Activated CD8-positive, alpha-beta memory T cell treated with anti-CD3 and anti-CD28 coated beads, Interleukin-2, amount 50 U/mL, for 24 hours (primary cell): ENCODE measurements around the gene PLET1.

Source experiments
- DNase-seq: peaks from one replicate; pipeline ENCODE4 v3.0.0-alpha.2; 2020; ENCODE audit errors: extremely low read depth

Gene PLET1

GRCh38 chr11:112241486-112241885 lies 19.2 kb downstream of the PLET1 start:
- no peak for DNase-seq

- no peak for DNase-seq
Observed at GRCh38 chr11:112238041-112238440, 22.6 kb downstream of the PLET1 start.

- DNase-seq: no peak
Observed at GRCh38 chr11:112237451-112237850, 23.2 kb downstream of the PLET1 start.

- no peak for DNase-seq
Observed at GRCh38 chr11:112235750-112236390, 24.8 kb downstream of the PLET1 start.

GRCh38 chr11:112231952-112232351 lies 28.7 kb downstream of the PLET1 start:
- DNase-seq: no peak

- DNase-seq: no peak
Observed at GRCh38 chr11:112229746-112230433, 30.8 kb downstream of the PLET1 start.

GRCh38 chr11:112229159-112229558 lies 31.5 kb downstream of the PLET1 start:
- no peak for DNase-seq

GRCh38 chr11:112228706-112229105 lies 32.0 kb downstream of the PLET1 start:
- DNase-seq: no peak

GRCh38 chr11:112227471-112227870 lies 33.2 kb downstream of the PLET1 start:
- no peak for DNase-seq

GRCh38 chr11:112226831-112227401 lies 33.7 kb downstream of the PLET1 start:
- no peak for DNase-seq

GRCh38 chr11:112226062-112226830 lies 34.4 kb downstream of the PLET1 start, which contains the start of gene PTS:
Gene PTS, plus strand, starts transcription at chr11:112226428. Its CDS starts 16 bp downstream, at chr11:112226444.
- DNase-seq: peak; percentile 54

- no peak for DNase-seq
Observed at GRCh38 chr11:112225753-112226061, 35.0 kb downstream of the PLET1 start.

- DNase-seq: no peak
Observed at GRCh38 chr11:112223754-112224532, 36.7 kb downstream of the PLET1 start.

- DNase-seq: no peak
Observed at GRCh38 chr11:112223121-112223520, 37.5 kb downstream of the PLET1 start.

GRCh38 chr11:112222303-112222702 lies 38.4 kb downstream of the PLET1 start:
- no peak for DNase-seq

GRCh38 chr11:112221274-112221835 lies 39.3 kb downstream of the PLET1 start:
- no peak for DNase-seq

GRCh38 chr11:112219476-112220232 lies 41.0 kb downstream of the PLET1 start:
- DNase-seq: no peak

GRCh38 chr11:112216561-112217105 lies 44.0 kb downstream of the PLET1 start:
- DNase-seq: no peak

- no peak for DNase-seq
Observed at GRCh38 chr11:112215621-112216020, 45.0 kb downstream of the PLET1 start.

- no peak for DNase-seq
Observed at GRCh38 chr11:112213753-112214152, 46.9 kb downstream of the PLET1 start.
